Measurements from ENCODE around the gene LITAFD.

LITAFD gene

GRCh38 chr16:8892101-8892575 is 10.0 kb downstream of the LITAFD start:
- Mint-ChIP-seq H3K4me1 (ENCODE audit: low read depth) (peaks cover 2% of the 10 kb centered on the region), H3K4me3 (no peak overlapping the region), H3K27ac (no peak overlapping the region), H3K9me3 (no peaks in the 10 kb centered on the region), H3K27me3 (ENCODE audit: low read depth) (no peaks in the 10 kb centered on the region), H3K36me3 (ENCODE audit: low read depth) (peaks cover 46% of the 10 kb centered on the region)

GRCh38 chr16:8893426-8893825 is 11.3 kb downstream of the LITAFD start:
- H3K4me3 Mint-ChIP-seq: no peak overlapping the region
- peaks cover 48% of the 10 kb centered on the region for H3K36me3 Mint-ChIP-seq (ENCODE audit: low read depth)
- no peak overlapping the region for H3K27ac Mint-ChIP-seq

GRCh38 chr16:8893976-8894690 is 12.0 kb downstream of the LITAFD start:
- Mint-ChIP-seq H3K27ac (no peak overlapping the region), H3K4me3 (no peak overlapping the region), H3K36me3 (ENCODE audit: low read depth) (peaks cover 54% of the 10 kb centered on the region), H3K27me3 (ENCODE audit: low read depth) (no peaks in the 10 kb centered on the region), H3K4me1 (ENCODE audit: low read depth) (peaks cover 2% of the 10 kb centered on the region), H3K9me3 (no peaks in the 10 kb centered on the region)

More at GRCh38 chr16:8893426-8893825, 11.3 kb downstream of the LITAFD start:
- no peaks in the 10 kb centered on the region for H3K27me3 Mint-ChIP-seq (ENCODE audit: low read depth)
- H3K9me3 Mint-ChIP-seq: no peaks in the 10 kb centered on the region
- peaks cover 2% of the 10 kb centered on the region for H3K4me1 Mint-ChIP-seq (ENCODE audit: low read depth)

GRCh38 chr16:8894736-8895334 is 12.7 kb downstream of the LITAFD start:
- Mint-ChIP-seq H3K27ac (no peak overlapping the region), H3K36me3 (ENCODE audit: low read depth) (peaks cover 61% of the 10 kb centered on the region), H3K4me1 (ENCODE audit: low read depth) (peaks cover 2% of the 10 kb centered on the region), H3K27me3 (ENCODE audit: low read depth) (no peaks in the 10 kb centered on the region), H3K4me3 (no peak overlapping the region), H3K9me3 (no peaks in the 10 kb centered on the region)

- Mint-ChIP-seq H3K4me1 (ENCODE audit: low read depth) (no peaks in the 10 kb centered on the region), H3K36me3 (ENCODE audit: low read depth) (peaks cover 66% of the 10 kb centered on the region), H3K9me3 (no peaks in the 10 kb centered on the region), H3K4me3 (no peak overlapping the region), H3K27ac (no peak overlapping the region), H3K27me3 (ENCODE audit: low read depth) (no peaks in the 10 kb centered on the region)
These were observed 16.6 kb downstream of the LITAFD start for GRCh38 chr16:8898660-8899318.

GRCh38 chr16:8899709-8900317 is 17.7 kb downstream of the LITAFD start:
- Mint-ChIP-seq H3K9me3 (no peaks in the 10 kb centered on the region), H3K4me1 (ENCODE audit: low read depth) (no peaks in the 10 kb centered on the region), H3K27me3 (ENCODE audit: low read depth) (no peaks in the 10 kb centered on the region), H3K36me3 (ENCODE audit: low read depth) (peaks cover 68% of the 10 kb centered on the region), H3K27ac (no peak overlapping the region), H3K4me3 (no peak overlapping the region)

GRCh38 chr16:8900343-8900742 is 18.2 kb downstream of the LITAFD start:
- Mint-ChIP-seq H3K27ac (no peak overlapping the region), H3K4me3 (no peak overlapping the region), H3K4me1 (ENCODE audit: low read depth) (no peaks in the 10 kb centered on the region), H3K9me3 (no peaks in the 10 kb centered on the region), H3K36me3 (ENCODE audit: low read depth) (peaks cover 68% of the 10 kb centered on the region), H3K27me3 (ENCODE audit: low read depth) (no peaks in the 10 kb centered on the region)

GRCh38 chr16:8901320-8901861 is 19.2 kb downstream of the LITAFD start:
- no peak overlapping the region for H3K27ac Mint-ChIP-seq
- H3K4me3 Mint-ChIP-seq: no peak overlapping the region
- H3K36me3 Mint-ChIP-seq (ENCODE audit: low read depth): peaks cover 73% of the 10 kb centered on the region
- H3K4me1 Mint-ChIP-seq (ENCODE audit: low read depth): no peaks in the 10 kb centered on the region
- no peaks in the 10 kb centered on the region for H3K9me3 Mint-ChIP-seq
- no peaks in the 10 kb centered on the region for H3K27me3 Mint-ChIP-seq (ENCODE audit: low read depth)

- Mint-ChIP-seq H3K4me1 (ENCODE audit: low read depth) (peaks cover under 1% of the 10 kb centered on the region), H3K36me3 (ENCODE audit: low read depth) (peaks cover 67% of the 10 kb centered on the region), H3K27me3 (ENCODE audit: low read depth) (no peaks in the 10 kb centered on the region), H3K4me3 (no peak overlapping the region), H3K27ac (no peak overlapping the region), H3K9me3 (no peaks in the 10 kb centered on the region)
These were observed 20.9 kb downstream of the LITAFD start for GRCh38 chr16:8903004-8903403.

- H3K4me1 Mint-ChIP-seq (ENCODE audit: low read depth): peaks cover 7% of the 10 kb centered on the region
- H3K4me3 Mint-ChIP-seq: no peak overlapping the region
These were observed 21.9 kb downstream of the LITAFD start for GRCh38 chr16:8904018-8904430.

GRCh38 chr16:8905168-8905762 is 23.1 kb downstream of the LITAFD start:
- Mint-ChIP-seq H3K4me1 (ENCODE audit: low read depth) (peaks cover 10% of the 10 kb centered on the region), H3K36me3 (ENCODE audit: low read depth) (peaks cover 56% of the 10 kb centered on the region), H3K27ac (no peak overlapping the region), H3K9me3 (no peaks in the 10 kb centered on the region), H3K4me3 (no peak overlapping the region), H3K27me3 (ENCODE audit: low read depth) (no peaks in the 10 kb centered on the region)

More at GRCh38 chr16:8904018-8904430, 21.9 kb downstream of the LITAFD start:
- Mint-ChIP-seq H3K27ac (no peak overlapping the region), H3K9me3 (no peaks in the 10 kb centered on the region), H3K27me3 (ENCODE audit: low read depth) (no peaks in the 10 kb centered on the region), H3K36me3 (ENCODE audit: low read depth) (peaks cover 66% of the 10 kb centered on the region)

GRCh38 chr16:8905795-8906591 is 23.8 kb downstream of the LITAFD start:
- no peaks in the 10 kb centered on the region for H3K9me3 Mint-ChIP-seq
- peaks cover 56% of the 10 kb centered on the region for H3K36me3 Mint-ChIP-seq (ENCODE audit: low read depth)
- H3K27me3 Mint-ChIP-seq (ENCODE audit: low read depth): no peaks in the 10 kb centered on the region
- H3K4me3 Mint-ChIP-seq: no peak overlapping the region
- peaks cover 13% of the 10 kb centered on the region for H3K4me1 Mint-ChIP-seq (ENCODE audit: low read depth)
- no peak overlapping the region for H3K27ac Mint-ChIP-seq

- H3K4me1 Mint-ChIP-seq (ENCODE audit: low read depth): peaks cover 13% of the 10 kb centered on the region
- no peaks in the 10 kb centered on the region for H3K9me3 Mint-ChIP-seq
- H3K4me3 Mint-ChIP-seq: no peak overlapping the region
- H3K27me3 Mint-ChIP-seq (ENCODE audit: low read depth): no peaks in the 10 kb centered on the region
- no peak overlapping the region for H3K27ac Mint-ChIP-seq
- peaks cover 50% of the 10 kb centered on the region for H3K36me3 Mint-ChIP-seq (ENCODE audit: low read depth)
These were observed 24.9 kb downstream of the LITAFD start for GRCh38 chr16:8907096-8907495.

Data from T-helper 1 cell treated with Interleukin-12 subunit alpha and Interleukin-12 subunit beta and Interleukin-4 antibody, amounts not matched to agents 30 μg/mL and 1 μg/mL, for 36 hours (primary cell).